PFSK-1 (cell line): Measurements from ENCODE around the gene AP3S2.

Experiments
- POLR2AphosphoS5 ChIP-seq: IDR thresholded peaks from 2 replicates; pipeline ENCODE4 v1.6.1; 2012; ENCODE audit warnings: low read depth, mild to moderate bottlenecking, control low read depth, low read length, moderate library complexity
- SIN3A ChIP-seq: IDR thresholded peaks from 2 replicates; pipeline ENCODE4 v1.6.1; 2012; ENCODE audit warnings: mild to moderate bottlenecking, low read length, moderate library complexity, borderline replicate concordance; ENCODE audit not compliant: insufficient read depth
- TAF1 ChIP-seq: IDR thresholded peaks from 2 replicates; pipeline ENCODE4 v1.6.1; 2012; ENCODE audit warnings: low read length, control low read depth, borderline replicate concordance; ENCODE audit not compliant: insufficient read depth
- TF ChIP-seq, protein P1 (sequence below), 2 experiments: IDR thresholded peaks; 2 replicates each; pipeline versions ENCODE4 v1.6.1 to v1.8.0; 2011 to 2012; ENCODE audit warnings: low read depth in 2 of 2, low read length in 2 of 2, control low read depth in 1 of 2, inconsistent platforms in 1 of 2, mild to moderate bottlenecking in 1 of 2, moderate library complexity in 1 of 2; ENCODE audit not compliant: insufficient read depth in 1 of 2

DNA sequence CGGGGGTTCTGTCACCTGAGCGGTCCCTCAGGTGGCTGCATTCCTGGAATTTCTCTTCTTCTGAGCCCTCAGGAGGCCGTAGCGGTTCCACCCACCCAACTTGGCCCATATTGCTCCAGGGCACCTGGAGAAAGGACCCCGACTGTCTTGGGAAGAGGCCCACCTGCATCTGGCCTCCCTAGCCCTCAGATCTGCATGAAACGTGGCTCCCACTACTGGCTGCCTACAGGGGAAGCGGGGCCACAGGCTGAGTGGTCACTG lies 69.3 kb downstream of the AP3S2 start:
- TF ChIP-seq, protein P1, sequence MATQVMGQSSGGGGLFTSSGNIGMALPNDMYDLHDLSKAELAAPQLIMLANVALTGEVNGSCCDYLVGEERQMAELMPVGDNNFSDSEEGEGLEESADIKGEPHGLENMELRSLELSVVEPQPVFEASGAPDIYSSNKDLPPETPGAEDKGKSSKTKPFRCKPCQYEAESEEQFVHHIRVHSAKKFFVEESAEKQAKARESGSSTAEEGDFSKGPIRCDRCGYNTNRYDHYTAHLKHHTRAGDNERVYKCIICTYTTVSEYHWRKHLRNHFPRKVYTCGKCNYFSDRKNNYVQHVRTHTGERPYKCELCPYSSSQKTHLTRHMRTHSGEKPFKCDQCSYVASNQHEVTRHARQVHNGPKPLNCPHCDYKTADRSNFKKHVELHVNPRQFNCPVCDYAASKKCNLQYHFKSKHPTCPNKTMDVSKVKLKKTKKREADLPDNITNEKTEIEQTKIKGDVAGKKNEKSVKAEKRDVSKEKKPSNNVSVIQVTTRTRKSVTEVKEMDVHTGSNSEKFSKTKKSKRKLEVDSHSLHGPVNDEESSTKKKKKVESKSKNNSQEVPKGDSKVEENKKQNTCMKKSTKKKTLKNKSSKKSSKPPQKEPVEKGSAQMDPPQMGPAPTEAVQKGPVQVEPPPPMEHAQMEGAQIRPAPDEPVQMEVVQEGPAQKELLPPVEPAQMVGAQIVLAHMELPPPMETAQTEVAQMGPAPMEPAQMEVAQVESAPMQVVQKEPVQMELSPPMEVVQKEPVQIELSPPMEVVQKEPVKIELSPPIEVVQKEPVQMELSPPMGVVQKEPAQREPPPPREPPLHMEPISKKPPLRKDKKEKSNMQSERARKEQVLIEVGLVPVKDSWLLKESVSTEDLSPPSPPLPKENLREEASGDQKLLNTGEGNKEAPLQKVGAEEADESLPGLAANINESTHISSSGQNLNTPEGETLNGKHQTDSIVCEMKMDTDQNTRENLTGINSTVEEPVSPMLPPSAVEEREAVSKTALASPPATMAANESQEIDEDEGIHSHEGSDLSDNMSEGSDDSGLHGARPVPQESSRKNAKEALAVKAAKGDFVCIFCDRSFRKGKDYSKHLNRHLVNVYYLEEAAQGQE (IDR thresholded peaks at IDR 0.05; ENCODE audit: insufficient read depth in 1 of 2, low read depth in 2 of 2, low read length in 2 of 2) = no peak
- TF ChIP-seq POLR2AphosphoS5 (no peak), TAF1 (no peak), SIN3A (no peak)
